GM13976 (cell line): ENCODE measurements around the gene RASGEF1C.

Experiments used
- DNase-seq: peaks from one replicate; pipeline ENCODE4 v3.0.0; 2012; ENCODE audit warnings: low spot score
- CTCF ChIP-seq: IDR thresholded peaks from 2 replicates; pipeline ENCODE4 v1.5.1; 2012; ENCODE audit warnings: borderline replicate concordance, mild to moderate bottlenecking; ENCODE audit not compliant: insufficient read depth; ENCODE audit errors: extremely low read depth, missing control alignments, control extremely low read depth
- in situ Hi-C: fragments of 300-500 bp; cut with MboI; formaldehyde crosslinking; loops from one replicate; pipeline ENCODE4 v1.12.0; 2022; ENCODE audit warnings: low sequenced_read_pairs, mixed read lengths, inconsistent platforms; ENCODE audit not compliant: unreplicated experiment

The RASGEF1C gene

GRCh38 chr5:180077594-180078284, 131.3 kb downstream of the RASGEF1C start:
- in situ Hi-C loops, result no loop called here
- TF ChIP-seq CTCF, result no peak
- no peak for DNase-seq

DNA sequence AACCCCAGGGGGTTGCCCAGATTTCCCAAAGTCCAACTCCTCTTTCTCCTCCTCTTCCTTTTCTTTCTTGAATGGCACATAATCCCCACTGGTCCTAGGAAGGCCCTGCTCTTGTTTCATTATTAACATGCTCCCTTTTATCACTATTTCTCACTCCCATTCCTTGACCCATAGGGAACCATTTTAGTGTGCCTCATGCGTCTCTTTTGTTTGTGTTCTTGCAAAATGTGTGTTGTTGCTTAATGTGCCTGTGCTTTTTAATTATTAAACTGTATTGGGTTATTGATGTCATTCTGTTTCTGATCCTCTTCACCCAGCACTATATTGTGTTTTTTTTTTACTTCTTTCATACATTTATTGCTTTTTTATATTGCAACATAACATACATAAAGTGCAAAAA, 133.3 kb downstream of the RASGEF1C start:
- no peak for DNase-seq
- no peak for TF ChIP-seq CTCF
- in situ Hi-C loops, result no loop called here

- DNase-seq, result no peak
- in situ Hi-C loops, result no loop called here
- TF ChIP-seq CTCF, result no peak
Measured at GRCh38 chr5:180074462-180074861, 134.5 kb downstream of the RASGEF1C start.

DNA sequence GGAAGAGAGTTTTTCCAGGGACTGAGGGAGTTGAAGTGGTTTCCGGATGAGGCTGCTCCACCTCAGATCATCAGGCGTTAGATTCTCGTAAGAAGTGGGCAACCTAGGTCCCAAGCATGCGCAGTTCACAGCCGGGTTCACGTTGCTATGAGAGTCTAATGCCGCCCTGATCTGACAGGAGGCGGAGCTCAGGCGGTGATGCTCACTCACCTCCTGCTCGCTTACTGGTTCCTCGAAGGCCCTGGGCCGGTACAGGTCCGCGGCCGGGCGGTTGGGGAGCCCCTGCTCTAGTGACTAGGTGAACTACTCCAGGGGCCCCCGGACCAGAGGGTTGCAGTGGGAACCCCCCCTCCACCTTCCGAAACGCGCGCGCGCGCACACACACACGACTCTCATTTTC, 136.5 kb downstream of the RASGEF1C start:
- TF ChIP-seq CTCF, result no peak
- in situ Hi-C loops, result no loop called here
- no peak for DNase-seq

DNA sequence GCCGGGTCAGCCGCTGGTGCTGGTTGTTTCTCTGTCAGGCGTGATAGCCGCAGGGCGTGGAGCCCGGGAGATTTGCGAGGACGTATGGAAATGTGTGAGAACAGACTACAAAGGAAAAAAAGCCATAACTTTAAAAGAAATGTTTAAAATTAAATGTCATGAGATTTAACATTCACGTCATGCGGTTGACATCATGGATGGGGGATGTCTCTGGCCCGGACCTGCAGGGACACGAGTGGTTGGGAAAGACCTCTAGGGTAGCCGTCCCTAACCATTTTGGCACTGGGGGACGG, 136.8 kb downstream of the RASGEF1C start:
- in situ Hi-C loops, result no loop called here
- DNase-seq, result no peak
- no peak for TF ChIP-seq CTCF

- no peak for TF ChIP-seq CTCF
- in situ Hi-C loops, result no loop called here
- peak; percentile 82 for DNase-seq
Measured at GRCh38 chr5:180071531-180072255, 137.3 kb downstream of the RASGEF1C start, which contains the start of gene RNF130. TSS of gene RNF130 (minus strand) at chr5:180071759. CDS start at chr5:180071702, 57 bp downstream.
